SK-N-SH (cell line): Measurements from ENCODE around the gene HHAT.

Source experiments
- FOXM1 ChIP-seq: IDR thresholded peaks from 2 replicates; pipeline ENCODE4 v1.4.0; 2012; ENCODE audit warnings: low read depth, mild to moderate bottlenecking
- MAX ChIP-seq: IDR thresholded peaks from 2 replicates; pipeline ENCODE4 v1.4.0; 2012; ENCODE audit warnings: low read depth
- NRF1 ChIP-seq: IDR thresholded peaks from 2 replicates; pipeline ENCODE4 v1.6.1; 2012; ENCODE audit warnings: low read depth, mild to moderate bottlenecking, low read length
- RAD21 ChIP-seq: IDR thresholded peaks from 2 replicates; pipeline ENCODE4 v1.6.1; 2012; ENCODE audit warnings: mild to moderate bottlenecking, low read length
- TAF1 ChIP-seq: IDR thresholded peaks from 2 replicates; pipeline ENCODE4 v1.6.1; 2012; ENCODE audit warnings: low read depth, mild to moderate bottlenecking, low read length, moderate library complexity, borderline replicate concordance
- TF ChIP-seq, protein P1 (sequence below): fragments of 200-600 bp; sonication (generic); IDR thresholded peaks from 2 replicates; pipeline ENCODE4 v1.6.1; 2017; ENCODE audit warnings: antibody characterized with exemption, mild to moderate bottlenecking, moderate library complexity
- TF ChIP-seq, protein P2 (sequence below): fragments of 150-350 bp; IDR thresholded peaks from 2 replicates; pipeline ENCODE4 v1.6.1; 2017; ENCODE audit warnings: antibody characterized with exemption, low read length, low read depth, borderline replicate concordance

DNA sequence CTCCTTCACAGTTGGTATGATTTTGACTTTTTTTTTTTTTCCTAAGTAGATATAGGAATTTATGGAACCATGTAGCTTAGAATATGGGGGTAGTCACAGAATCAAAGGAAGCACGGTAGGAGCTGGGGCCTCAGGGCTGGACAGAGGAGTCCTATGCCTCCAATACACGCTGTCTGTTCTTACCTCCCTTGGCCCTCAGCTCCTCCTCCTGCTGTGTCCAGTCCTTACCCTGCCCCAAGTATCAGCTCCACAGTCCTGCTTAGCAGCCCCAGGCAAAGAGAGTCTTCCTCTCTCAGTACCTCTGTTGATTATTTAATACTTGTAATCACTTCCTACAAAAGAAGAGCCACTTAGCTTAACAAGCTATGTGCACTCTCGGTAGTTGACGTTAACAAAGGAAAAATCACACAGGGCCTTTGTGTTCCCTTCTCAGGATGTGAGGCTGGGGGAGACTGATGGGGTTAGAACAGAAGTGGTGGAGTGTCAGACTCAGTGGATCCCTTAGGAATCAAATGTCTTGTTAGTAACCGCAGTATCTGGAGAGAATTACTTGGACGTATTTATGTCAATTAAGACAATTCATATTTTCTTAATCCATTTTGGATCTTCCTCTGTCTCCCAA lies 292.3 kb downstream of the HHAT start:
- no peak for TF ChIP-seq MAX
- TF ChIP-seq, protein P1, sequence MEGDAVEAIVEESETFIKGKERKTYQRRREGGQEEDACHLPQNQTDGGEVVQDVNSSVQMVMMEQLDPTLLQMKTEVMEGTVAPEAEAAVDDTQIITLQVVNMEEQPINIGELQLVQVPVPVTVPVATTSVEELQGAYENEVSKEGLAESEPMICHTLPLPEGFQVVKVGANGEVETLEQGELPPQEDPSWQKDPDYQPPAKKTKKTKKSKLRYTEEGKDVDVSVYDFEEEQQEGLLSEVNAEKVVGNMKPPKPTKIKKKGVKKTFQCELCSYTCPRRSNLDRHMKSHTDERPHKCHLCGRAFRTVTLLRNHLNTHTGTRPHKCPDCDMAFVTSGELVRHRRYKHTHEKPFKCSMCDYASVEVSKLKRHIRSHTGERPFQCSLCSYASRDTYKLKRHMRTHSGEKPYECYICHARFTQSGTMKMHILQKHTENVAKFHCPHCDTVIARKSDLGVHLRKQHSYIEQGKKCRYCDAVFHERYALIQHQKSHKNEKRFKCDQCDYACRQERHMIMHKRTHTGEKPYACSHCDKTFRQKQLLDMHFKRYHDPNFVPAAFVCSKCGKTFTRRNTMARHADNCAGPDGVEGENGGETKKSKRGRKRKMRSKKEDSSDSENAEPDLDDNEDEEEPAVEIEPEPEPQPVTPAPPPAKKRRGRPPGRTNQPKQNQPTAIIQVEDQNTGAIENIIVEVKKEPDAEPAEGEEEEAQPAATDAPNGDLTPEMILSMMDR, result no peak
- TF ChIP-seq RAD21, result no peak
- TF ChIP-seq TAF1, result no peak
- TF ChIP-seq NRF1, result no peak
- TF ChIP-seq, protein P2, sequence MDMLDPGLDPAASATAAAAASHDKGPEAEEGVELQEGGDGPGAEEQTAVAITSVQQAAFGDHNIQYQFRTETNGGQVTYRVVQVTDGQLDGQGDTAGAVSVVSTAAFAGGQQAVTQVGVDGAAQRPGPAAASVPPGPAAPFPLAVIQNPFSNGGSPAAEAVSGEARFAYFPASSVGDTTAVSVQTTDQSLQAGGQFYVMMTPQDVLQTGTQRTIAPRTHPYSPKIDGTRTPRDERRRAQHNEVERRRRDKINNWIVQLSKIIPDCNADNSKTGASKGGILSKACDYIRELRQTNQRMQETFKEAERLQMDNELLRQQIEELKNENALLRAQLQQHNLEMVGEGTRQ, result no peak
- no peak for TF ChIP-seq FOXM1
